Esophagus mucosa (tissue), 1 donor: ENCODE data around the gene ACTL8. TPM values are rescaled to one million over a fixed set of nuclear protein-coding genes. Genes with fewer than 3 reads are reported as not detected.

Experiments
- ATAC-seq: fragments of 200-7000 bp; cut with Tn5 transposase; one replicate; pipeline ENCODE4 v1.9.1; 2020
- total RNA-seq: library from RNA; stranded (reverse); gene quantifications from one replicate; pipeline ENCODE4 v1.2.4, GENCODE V29; 2023
- donor health status: DM: yes; HTN: yes; CAD: no.

ACTL8 gene
- total RNA-seq, 1 donor from 2014 or later, result 0.20 TPM

GRCh38 chr1:17772615-17773212 lies 17.6 kb downstream of the ACTL8 start:
- ATAC-seq, result no peak

- ATAC-seq, result no peak
Measured at GRCh38 chr1:17773591-17774326, 18.6 kb downstream of the ACTL8 start.

- no peak for ATAC-seq
Measured at GRCh38 chr1:17774452-17774851, 19.3 kb downstream of the ACTL8 start.

- no peak for ATAC-seq
Measured at GRCh38 chr1:17775796-17776195, 20.7 kb downstream of the ACTL8 start.

GRCh38 chr1:17776426-17776825 lies 21.3 kb downstream of the ACTL8 start:
- ATAC-seq, result no peak

- ATAC-seq, result no peak
Measured at GRCh38 chr1:17777330-17777729, 22.2 kb downstream of the ACTL8 start.

- no peak for ATAC-seq
Measured at GRCh38 chr1:17777818-17778217, 22.7 kb downstream of the ACTL8 start.

GRCh38 chr1:17780916-17781315 lies 25.8 kb downstream of the ACTL8 start:
- no peak for ATAC-seq

- no peak for ATAC-seq
Measured at GRCh38 chr1:17789926-17790325, 34.8 kb downstream of the ACTL8 start.

- ATAC-seq, result no peak
Measured at GRCh38 chr1:17790383-17791054, 35.4 kb downstream of the ACTL8 start.

GRCh38 chr1:17791055-17791390 lies 35.9 kb downstream of the ACTL8 start:
- no peak for ATAC-seq

GRCh38 chr1:17791480-17791879 lies 36.3 kb downstream of the ACTL8 start:
- ATAC-seq, result no peak

GRCh38 chr1:17792421-17792820 lies 37.3 kb downstream of the ACTL8 start:
- no peak for ATAC-seq

- no peak for ATAC-seq
Measured at GRCh38 chr1:17795081-17795809, 40.1 kb downstream of the ACTL8 start.

- no peak for ATAC-seq
Measured at GRCh38 chr1:17795836-17796645, 40.9 kb downstream of the ACTL8 start.

- ATAC-seq, result no peak
Measured at GRCh38 chr1:17797478-17797877, 42.3 kb downstream of the ACTL8 start.

- no peak for ATAC-seq
Measured at GRCh38 chr1:17798011-17798410, 42.9 kb downstream of the ACTL8 start.

GRCh38 chr1:17798799-17799382 lies 43.8 kb downstream of the ACTL8 start:
- no peak for ATAC-seq

GRCh38 chr1:17799642-17800041 lies 44.5 kb downstream of the ACTL8 start:
- ATAC-seq, result no peak

GRCh38 chr1:17802164-17802563 lies 47.0 kb downstream of the ACTL8 start:
- no peak for ATAC-seq

GRCh38 chr1:17802945-17803344 lies 47.8 kb downstream of the ACTL8 start:
- no peak for ATAC-seq
